ENCODE data around the gene ALG12. TPM values are rescaled to one million over a fixed set of nuclear protein-coding genes. Genes with fewer than 3 reads are reported as not detected.

Gene ALG12
- total and polyA plus RNA-seq, 2 experiments from 2014 or later: 18.7 to 23.3 TPM

GRCh38 chr22:49921508-49922278 lies 3.5 kb upstream of the ALG12 start:
- Mint-ChIP-seq H3K36me3 (ENCODE audit: low read depth) (peaks cover 2% of the 10 kb centered on the region; the same call in 2 of the 3 replicates), H3K27ac (no peak overlapping the region), H3K9me3 (no peaks in the 10 kb centered on the region), H3K27me3 (ENCODE audit: insufficient read depth, low read depth, poor library complexity) (peaks cover 10% of the 10 kb centered on the region), H3K4me1 (peaks cover 13% of the 10 kb centered on the region), H3K4me3 (no peak overlapping the region)
- Histone ChIP-seq H3K4me1 (ENCODE audit: insufficient read depth) (no peaks in the 10 kb centered on the region; the same call in 1 of the 2 replicates), H3K79me2 (replicated peaks; ENCODE audit: insufficient read depth) (peaks cover 9% of the 10 kb centered on the region), H4K20me1 (replicated peaks; ENCODE audit: insufficient read depth) (no peaks in the 10 kb centered on the region), H3K36me3 (ENCODE audit: insufficient read depth) (no peaks in the 10 kb centered on the region), H3K9me2 (ENCODE audit: insufficient read depth) (no peaks in the 10 kb centered on the region), H2AFZ (no peak overlapping the region), H3K27me3 (ENCODE audit: insufficient read depth) (no peaks in the 10 kb centered on the region), H3K4me3 (no peak overlapping the region), H3F3A (replicated peaks; ENCODE audit: low read depth) (peaks cover 5% of the 10 kb centered on the region; the same call in 1 of the 2 replicates), H3K27ac (ENCODE audit: low read depth) (no peak overlapping the region), H3K4me2 (no peak overlapping the region)
- TF ChIP-seq, protein P1, sequence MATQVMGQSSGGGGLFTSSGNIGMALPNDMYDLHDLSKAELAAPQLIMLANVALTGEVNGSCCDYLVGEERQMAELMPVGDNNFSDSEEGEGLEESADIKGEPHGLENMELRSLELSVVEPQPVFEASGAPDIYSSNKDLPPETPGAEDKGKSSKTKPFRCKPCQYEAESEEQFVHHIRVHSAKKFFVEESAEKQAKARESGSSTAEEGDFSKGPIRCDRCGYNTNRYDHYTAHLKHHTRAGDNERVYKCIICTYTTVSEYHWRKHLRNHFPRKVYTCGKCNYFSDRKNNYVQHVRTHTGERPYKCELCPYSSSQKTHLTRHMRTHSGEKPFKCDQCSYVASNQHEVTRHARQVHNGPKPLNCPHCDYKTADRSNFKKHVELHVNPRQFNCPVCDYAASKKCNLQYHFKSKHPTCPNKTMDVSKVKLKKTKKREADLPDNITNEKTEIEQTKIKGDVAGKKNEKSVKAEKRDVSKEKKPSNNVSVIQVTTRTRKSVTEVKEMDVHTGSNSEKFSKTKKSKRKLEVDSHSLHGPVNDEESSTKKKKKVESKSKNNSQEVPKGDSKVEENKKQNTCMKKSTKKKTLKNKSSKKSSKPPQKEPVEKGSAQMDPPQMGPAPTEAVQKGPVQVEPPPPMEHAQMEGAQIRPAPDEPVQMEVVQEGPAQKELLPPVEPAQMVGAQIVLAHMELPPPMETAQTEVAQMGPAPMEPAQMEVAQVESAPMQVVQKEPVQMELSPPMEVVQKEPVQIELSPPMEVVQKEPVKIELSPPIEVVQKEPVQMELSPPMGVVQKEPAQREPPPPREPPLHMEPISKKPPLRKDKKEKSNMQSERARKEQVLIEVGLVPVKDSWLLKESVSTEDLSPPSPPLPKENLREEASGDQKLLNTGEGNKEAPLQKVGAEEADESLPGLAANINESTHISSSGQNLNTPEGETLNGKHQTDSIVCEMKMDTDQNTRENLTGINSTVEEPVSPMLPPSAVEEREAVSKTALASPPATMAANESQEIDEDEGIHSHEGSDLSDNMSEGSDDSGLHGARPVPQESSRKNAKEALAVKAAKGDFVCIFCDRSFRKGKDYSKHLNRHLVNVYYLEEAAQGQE (IDR thresholded peaks at IDR 0.05; ENCODE audit: unreplicated experiment): no peak
- no peak for TF ChIP-seq ZNF114 (CRISPR knock-in tag; IDR thresholded peaks at IDR 0.05)
- no peak for TF ChIP-seq EZH2phosphoT487 (IDR thresholded peaks at IDR 0.05; ENCODE audit: unreplicated experiment)
- TF ChIP-seq, protein P2, sequence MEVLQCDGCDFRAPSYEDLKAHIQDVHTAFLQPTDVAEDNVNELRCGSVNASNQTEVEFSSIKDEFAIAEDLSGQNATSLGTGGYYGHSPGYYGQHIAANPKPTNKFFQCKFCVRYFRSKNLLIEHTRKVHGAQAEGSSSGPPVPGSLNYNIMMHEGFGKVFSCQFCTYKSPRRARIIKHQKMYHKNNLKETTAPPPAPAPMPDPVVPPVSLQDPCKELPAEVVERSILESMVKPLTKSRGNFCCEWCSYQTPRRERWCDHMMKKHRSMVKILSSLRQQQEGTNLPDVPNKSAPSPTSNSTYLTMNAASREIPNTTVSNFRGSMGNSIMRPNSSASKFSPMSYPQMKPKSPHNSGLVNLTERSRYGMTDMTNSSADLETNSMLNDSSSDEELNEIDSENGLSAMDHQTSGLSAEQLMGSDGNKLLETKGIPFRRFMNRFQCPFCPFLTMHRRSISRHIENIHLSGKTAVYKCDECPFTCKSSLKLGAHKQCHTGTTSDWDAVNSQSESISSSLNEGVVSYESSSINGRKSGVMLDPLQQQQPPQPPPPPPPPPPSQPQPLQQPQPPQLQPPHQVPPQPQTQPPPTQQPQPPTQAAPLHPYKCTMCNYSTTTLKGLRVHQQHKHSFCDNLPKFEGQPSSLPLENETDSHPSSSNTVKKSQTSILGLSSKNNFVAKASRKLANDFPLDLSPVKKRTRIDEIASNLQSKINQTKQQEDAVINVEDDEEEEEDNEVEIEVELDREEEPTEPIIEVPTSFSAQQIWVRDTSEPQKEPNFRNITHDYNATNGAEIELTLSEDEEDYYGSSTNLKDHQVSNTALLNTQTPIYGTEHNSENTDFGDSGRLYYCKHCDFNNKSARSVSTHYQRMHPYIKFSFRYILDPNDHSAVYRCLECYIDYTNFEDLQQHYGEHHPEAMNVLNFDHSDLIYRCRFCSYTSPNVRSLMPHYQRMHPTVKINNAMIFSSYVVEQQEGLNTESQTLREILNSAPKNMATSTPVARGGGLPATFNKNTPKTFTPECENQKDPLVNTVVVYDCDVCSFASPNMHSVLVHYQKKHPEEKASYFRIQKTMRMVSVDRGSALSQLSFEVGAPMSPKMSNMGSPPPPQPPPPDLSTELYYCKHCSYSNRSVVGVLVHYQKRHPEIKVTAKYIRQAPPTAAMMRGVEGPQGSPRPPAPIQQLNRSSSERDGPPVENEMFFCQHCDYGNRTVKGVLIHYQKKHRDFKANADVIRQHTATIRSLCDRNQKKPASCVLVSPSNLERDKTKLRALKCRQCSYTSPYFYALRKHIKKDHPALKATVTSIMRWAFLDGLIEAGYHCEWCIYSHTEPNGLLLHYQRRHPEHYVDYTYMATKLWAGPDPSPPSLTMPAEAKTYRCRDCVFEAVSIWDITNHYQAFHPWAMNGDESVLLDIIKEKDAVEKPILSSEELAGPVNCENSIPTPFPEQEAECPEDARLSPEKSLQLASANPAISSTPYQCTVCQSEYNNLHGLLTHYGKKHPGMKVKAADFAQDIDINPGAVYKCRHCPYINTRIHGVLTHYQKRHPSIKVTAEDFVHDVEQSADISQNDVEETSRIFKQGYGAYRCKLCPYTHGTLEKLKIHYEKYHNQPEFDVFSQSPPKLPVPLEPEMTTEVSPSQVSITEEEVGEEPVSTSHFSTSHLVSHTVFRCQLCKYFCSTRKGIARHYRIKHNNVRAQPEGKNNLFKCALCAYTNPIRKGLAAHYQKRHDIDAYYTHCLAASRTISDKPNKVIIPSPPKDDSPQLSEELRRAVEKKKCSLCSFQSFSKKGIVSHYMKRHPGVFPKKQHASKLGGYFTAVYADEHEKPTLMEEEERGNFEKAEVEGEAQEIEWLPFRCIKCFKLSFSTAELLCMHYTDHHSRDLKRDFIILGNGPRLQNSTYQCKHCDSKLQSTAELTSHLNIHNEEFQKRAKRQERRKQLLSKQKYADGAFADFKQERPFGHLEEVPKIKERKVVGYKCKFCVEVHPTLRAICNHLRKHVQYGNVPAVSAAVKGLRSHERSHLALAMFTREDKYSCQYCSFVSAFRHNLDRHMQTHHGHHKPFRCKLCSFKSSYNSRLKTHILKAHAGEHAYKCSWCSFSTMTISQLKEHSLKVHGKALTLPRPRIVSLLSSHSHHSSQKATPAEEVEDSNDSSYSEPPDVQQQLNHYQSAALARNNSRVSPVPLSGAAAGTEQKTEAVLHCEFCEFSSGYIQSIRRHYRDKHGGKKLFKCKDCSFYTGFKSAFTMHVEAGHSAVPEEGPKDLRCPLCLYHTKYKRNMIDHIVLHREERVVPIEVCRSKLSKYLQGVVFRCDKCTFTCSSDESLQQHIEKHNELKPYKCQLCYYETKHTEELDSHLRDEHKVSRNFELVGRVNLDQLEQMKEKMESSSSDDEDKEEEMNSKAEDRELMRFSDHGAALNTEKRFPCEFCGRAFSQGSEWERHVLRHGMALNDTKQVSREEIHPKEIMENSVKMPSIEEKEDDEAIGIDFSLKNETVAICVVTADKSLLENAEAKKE (CRISPR knock-in tag; IDR thresholded peaks at IDR 0.05): no peak
- no peak for TF ChIP-seq CTCF (conservative IDR thresholded peaks at IDR 0.05; ENCODE audit: low read depth in 2 of 2)
- no peak for TF ChIP-seq STAT1 (IDR thresholded peaks at IDR 0.05; ENCODE audit: unreplicated experiment)
- ATAC-seq: no peak
- DNase-seq (ENCODE audit: low spot score): no peak

All from GM23338 (cell line).